ENCODE measurements around the gene SLCO6A1. TPM values are rescaled to one million over a fixed set of nuclear protein-coding genes. Genes with fewer than 3 reads are reported as not detected.

The SLCO6A1 gene
- polyA plus RNA-seq (2012; ENCODE audit: low read depth, missing spikeins), result not detected

- FAIRE-seq, result no peak
- TF ChIP-seq POLR2AphosphoS5 (IDR thresholded peaks at IDR 0.05; ENCODE audit: low read depth, low read length) (no peak), SPI1 (IDR thresholded peaks at IDR 0.05; ENCODE audit: low read depth, low read length) (no peak), POU2F2 (IDR thresholded peaks at IDR 0.05; ENCODE audit: low read depth, low read length) (no peak), TAF1 (IDR thresholded peaks at IDR 0.05; ENCODE audit: low read depth, low read length) (no peak), PAX5 (IDR thresholded peaks at IDR 0.05; ENCODE audit: insufficient read depth, low read length, severe bottlenecking) (no peak), POLR2A (IDR thresholded peaks at IDR 0.05; ENCODE audit: low read depth, low read length) (no peak)
Observed at GRCh38 chr5:102498271-102499034, at the start of gene SLCO6A1. SLCO6A1 (minus strand) TSS chr5:102499001; CDS start chr5:102498844, 157 bp downstream.

GRCh38 chr5:102547141-102548035 is 48.6 kb upstream of the SLCO6A1 start:
- DNase-seq (ENCODE audit: insufficient read length, low spot score) (no peak), FAIRE-seq (no peak)

More at GRCh38 chr5:102498271-102499034, at the start of gene SLCO6A1:
- no peak for DNase-seq (ENCODE audit: insufficient read length, low spot score)

GRCh38 chr5:102545175-102545574 is 46.4 kb upstream of the SLCO6A1 start:
- DNase-seq (ENCODE audit: insufficient read length, low spot score) (no peak), FAIRE-seq (no peak)
- no peak for TF ChIP-seq POLR2AphosphoS5 (IDR thresholded peaks at IDR 0.05; ENCODE audit: low read depth, low read length)
- no peak for TF ChIP-seq POU2F2 (IDR thresholded peaks at IDR 0.05; ENCODE audit: low read depth, low read length)
- TF ChIP-seq POLR2A (IDR thresholded peaks at IDR 0.05; ENCODE audit: low read depth, low read length), result no peak
- TF ChIP-seq PAX5 (IDR thresholded peaks at IDR 0.05; ENCODE audit: insufficient read depth, low read length, severe bottlenecking), result no peak
- no peak for TF ChIP-seq SPI1 (IDR thresholded peaks at IDR 0.05; ENCODE audit: low read depth, low read length)
- no peak for TF ChIP-seq TAF1 (IDR thresholded peaks at IDR 0.05; ENCODE audit: low read depth, low read length)

More at GRCh38 chr5:102547141-102548035, 48.6 kb upstream of the SLCO6A1 start:
- no peak for TF ChIP-seq POU2F2 (IDR thresholded peaks at IDR 0.05; ENCODE audit: low read depth, low read length)
- no peak for TF ChIP-seq POLR2A (IDR thresholded peaks at IDR 0.05; ENCODE audit: low read depth, low read length)
- no peak for TF ChIP-seq POLR2AphosphoS5 (IDR thresholded peaks at IDR 0.05; ENCODE audit: low read depth, low read length)
- no peak for TF ChIP-seq TAF1 (IDR thresholded peaks at IDR 0.05; ENCODE audit: low read depth, low read length)
- TF ChIP-seq SPI1 (IDR thresholded peaks at IDR 0.05; ENCODE audit: low read depth, low read length), result no peak
- TF ChIP-seq PAX5 (IDR thresholded peaks at IDR 0.05; ENCODE audit: insufficient read depth, low read length, severe bottlenecking), result no peak

GRCh38 chr5:102542057-102542456 is 43.3 kb upstream of the SLCO6A1 start:
- FAIRE-seq (no peak), DNase-seq (ENCODE audit: insufficient read length, low spot score) (no peak)
- TF ChIP-seq POLR2A (IDR thresholded peaks at IDR 0.05; ENCODE audit: low read depth, low read length) (no peak), PAX5 (IDR thresholded peaks at IDR 0.05; ENCODE audit: insufficient read depth, low read length, severe bottlenecking) (no peak), TAF1 (IDR thresholded peaks at IDR 0.05; ENCODE audit: low read depth, low read length) (no peak), SPI1 (IDR thresholded peaks at IDR 0.05; ENCODE audit: low read depth, low read length) (no peak), POLR2AphosphoS5 (IDR thresholded peaks at IDR 0.05; ENCODE audit: low read depth, low read length) (no peak), POU2F2 (IDR thresholded peaks at IDR 0.05; ENCODE audit: low read depth, low read length) (no peak)

- no peak for TF ChIP-seq TAF1 (IDR thresholded peaks at IDR 0.05; ENCODE audit: low read depth, low read length)
- no peak for TF ChIP-seq POLR2A (IDR thresholded peaks at IDR 0.05; ENCODE audit: low read depth, low read length)
- TF ChIP-seq SPI1 (IDR thresholded peaks at IDR 0.05; ENCODE audit: low read depth, low read length), result no peak
- no peak for TF ChIP-seq POU2F2 (IDR thresholded peaks at IDR 0.05; ENCODE audit: low read depth, low read length)
- TF ChIP-seq PAX5 (IDR thresholded peaks at IDR 0.05; ENCODE audit: insufficient read depth, low read length, severe bottlenecking), result no peak
- no peak for TF ChIP-seq POLR2AphosphoS5 (IDR thresholded peaks at IDR 0.05; ENCODE audit: low read depth, low read length)
- DNase-seq (ENCODE audit: insufficient read length, low spot score) (no peak), FAIRE-seq (no peak)
Observed at GRCh38 chr5:102539996-102540728, 41.4 kb upstream of the SLCO6A1 start.

GRCh38 chr5:102539562-102539961 is 40.8 kb upstream of the SLCO6A1 start:
- TF ChIP-seq SPI1 (IDR thresholded peaks at IDR 0.05; ENCODE audit: low read depth, low read length), result no peak
- TF ChIP-seq POLR2AphosphoS5 (IDR thresholded peaks at IDR 0.05; ENCODE audit: low read depth, low read length), result no peak
- no peak for TF ChIP-seq POLR2A (IDR thresholded peaks at IDR 0.05; ENCODE audit: low read depth, low read length)
- no peak for TF ChIP-seq POU2F2 (IDR thresholded peaks at IDR 0.05; ENCODE audit: low read depth, low read length)
- TF ChIP-seq PAX5 (IDR thresholded peaks at IDR 0.05; ENCODE audit: insufficient read depth, low read length, severe bottlenecking), result no peak
- no peak for TF ChIP-seq TAF1 (IDR thresholded peaks at IDR 0.05; ENCODE audit: low read depth, low read length)
- FAIRE-seq (no peak), DNase-seq (ENCODE audit: insufficient read length, low spot score) (no peak)

- DNase-seq (ENCODE audit: insufficient read length, low spot score) (no peak), FAIRE-seq (no peak)
- TF ChIP-seq TAF1 (IDR thresholded peaks at IDR 0.05; ENCODE audit: low read depth, low read length) (no peak), POU2F2 (IDR thresholded peaks at IDR 0.05; ENCODE audit: low read depth, low read length) (no peak), SPI1 (IDR thresholded peaks at IDR 0.05; ENCODE audit: low read depth, low read length) (no peak), POLR2AphosphoS5 (IDR thresholded peaks at IDR 0.05; ENCODE audit: low read depth, low read length) (no peak), POLR2A (IDR thresholded peaks at IDR 0.05; ENCODE audit: low read depth, low read length) (no peak), PAX5 (IDR thresholded peaks at IDR 0.05; ENCODE audit: insufficient read depth, low read length, severe bottlenecking) (no peak)
Observed at GRCh38 chr5:102537011-102537410, 38.2 kb upstream of the SLCO6A1 start.

GRCh38 chr5:102536323-102536928 is 37.6 kb upstream of the SLCO6A1 start:
- DNase-seq (ENCODE audit: insufficient read length, low spot score) (no peak), FAIRE-seq (no peak)
- no peak for TF ChIP-seq PAX5 (IDR thresholded peaks at IDR 0.05; ENCODE audit: insufficient read depth, low read length, severe bottlenecking)
- no peak for TF ChIP-seq POLR2A (IDR thresholded peaks at IDR 0.05; ENCODE audit: low read depth, low read length)
- no peak for TF ChIP-seq SPI1 (IDR thresholded peaks at IDR 0.05; ENCODE audit: low read depth, low read length)
- no peak for TF ChIP-seq POU2F2 (IDR thresholded peaks at IDR 0.05; ENCODE audit: low read depth, low read length)
- TF ChIP-seq POLR2AphosphoS5 (IDR thresholded peaks at IDR 0.05; ENCODE audit: low read depth, low read length), result no peak
- TF ChIP-seq TAF1 (IDR thresholded peaks at IDR 0.05; ENCODE audit: low read depth, low read length), result no peak

Measured in GM12891 (cell line).